Epidermal melanocyte (primary cell): ENCODE data around the gene ADAMTS4.

Experiments
- DNase-seq: peaks from one replicate; pipeline ENCODE4 v3.0.0; 2011; ENCODE audit warnings: low spot score; ENCODE audit not compliant: insufficient read length

ADAMTS4 gene

DNA sequence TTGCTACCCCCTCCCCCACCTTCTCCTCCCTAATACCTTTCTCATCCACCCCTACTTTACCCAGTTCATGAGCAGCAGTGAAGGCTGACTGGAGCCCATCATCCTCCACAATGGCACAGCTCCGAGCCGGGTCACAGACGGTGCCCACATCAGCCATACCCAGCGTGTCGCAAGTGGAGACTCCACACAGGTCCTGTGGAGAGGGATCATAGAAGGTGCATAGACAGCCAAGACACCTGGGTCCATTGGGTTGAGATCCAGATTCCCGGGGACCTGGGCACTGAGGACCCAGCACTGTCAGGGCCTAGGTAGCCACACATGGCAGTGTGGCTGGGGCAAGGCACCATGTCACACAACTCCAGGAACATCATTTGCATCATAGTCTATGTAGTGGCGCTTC, 2.7 kb downstream of the ADAMTS4 start:
- DNase-seq: no peak

GRCh38 chr1:161195171-161195570, 3.7 kb downstream of the ADAMTS4 start:
- DNase-seq: no peak

DNA sequence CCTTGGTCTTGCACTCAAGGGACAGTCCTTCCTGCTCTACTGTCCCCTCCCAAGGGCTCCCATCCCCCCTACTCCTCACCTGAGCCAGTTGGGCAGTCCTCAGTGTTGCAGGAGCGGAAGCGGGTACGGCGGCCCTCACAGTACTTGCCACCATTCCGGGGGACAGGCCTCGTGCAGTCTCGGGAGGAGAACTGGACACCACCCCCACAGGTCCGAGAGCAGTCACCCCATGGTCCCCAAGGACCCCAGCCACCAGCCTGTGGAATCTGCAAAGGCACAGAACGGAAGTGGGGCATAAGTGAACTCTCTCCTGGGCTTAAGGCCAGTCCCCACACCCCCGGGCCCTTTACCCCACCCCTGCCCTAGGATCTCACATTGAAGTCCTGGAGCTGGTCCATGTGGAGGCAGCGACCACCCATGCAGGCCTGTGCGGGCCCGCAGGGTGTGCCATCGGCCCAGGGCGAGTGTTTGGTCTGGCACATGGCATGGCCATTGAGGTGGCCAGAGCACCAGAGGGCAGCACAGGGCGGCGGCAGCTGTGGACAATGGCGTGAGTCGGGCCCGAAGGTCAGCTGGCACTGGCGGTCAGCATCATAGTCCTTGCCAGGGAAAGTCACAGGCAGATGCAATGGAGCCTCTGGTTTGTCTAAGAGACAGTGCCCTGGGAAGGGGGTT, 5.2 kb downstream of the ADAMTS4 start:
- DNase-seq: no peak

DNA sequence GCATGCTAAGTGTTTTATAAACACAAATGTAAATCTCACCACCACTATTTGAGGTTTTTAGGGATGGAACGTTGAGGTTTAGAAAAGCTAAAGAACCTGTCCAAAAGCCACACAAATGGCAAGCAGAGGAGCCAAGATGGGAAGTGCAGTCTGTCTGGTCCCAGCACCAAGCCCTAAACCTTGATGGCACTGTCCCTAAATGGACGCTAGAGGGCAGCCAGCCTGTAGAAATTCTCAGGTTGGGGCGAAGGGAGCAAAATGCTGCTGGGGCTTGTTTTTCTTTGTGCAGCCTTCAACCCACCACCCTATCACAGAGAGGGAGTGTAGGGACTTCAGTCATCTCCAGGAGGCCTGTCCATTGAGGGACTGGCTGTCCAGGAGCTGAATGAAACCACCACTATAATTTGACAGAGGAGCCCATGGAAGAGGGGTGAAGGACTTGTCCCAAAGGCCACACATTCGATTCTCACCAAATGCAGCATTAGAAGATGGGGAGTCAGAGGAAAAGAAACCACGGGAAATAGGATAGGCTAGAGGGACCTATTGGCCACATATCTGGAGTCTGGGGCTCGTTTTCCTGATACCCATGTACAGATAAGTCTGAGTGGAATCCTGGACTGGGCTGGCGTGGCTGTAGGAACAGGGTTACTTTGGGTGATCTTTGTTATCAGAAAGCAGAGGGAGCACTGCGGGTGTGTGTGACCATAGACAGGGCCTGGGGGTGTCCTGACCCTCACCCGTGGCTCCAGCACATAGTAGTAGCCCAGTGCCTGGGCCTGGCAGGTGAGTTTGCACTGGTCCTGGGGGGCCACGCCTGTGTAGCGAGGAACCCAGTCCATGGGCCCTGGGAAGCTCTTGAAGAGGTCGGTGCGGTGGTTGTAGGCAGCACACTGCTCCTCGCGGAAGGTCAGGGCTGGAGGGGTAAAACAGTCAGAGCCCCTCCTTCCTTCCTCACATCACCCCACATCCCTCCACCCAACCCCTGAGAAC, 6.1 kb downstream of the ADAMTS4 start:
- DNase-seq: peak; percentile 75

GRCh38 chr1:161191971-161192370, 6.9 kb downstream of the ADAMTS4 start:
- DNase-seq: no peak

DNA sequence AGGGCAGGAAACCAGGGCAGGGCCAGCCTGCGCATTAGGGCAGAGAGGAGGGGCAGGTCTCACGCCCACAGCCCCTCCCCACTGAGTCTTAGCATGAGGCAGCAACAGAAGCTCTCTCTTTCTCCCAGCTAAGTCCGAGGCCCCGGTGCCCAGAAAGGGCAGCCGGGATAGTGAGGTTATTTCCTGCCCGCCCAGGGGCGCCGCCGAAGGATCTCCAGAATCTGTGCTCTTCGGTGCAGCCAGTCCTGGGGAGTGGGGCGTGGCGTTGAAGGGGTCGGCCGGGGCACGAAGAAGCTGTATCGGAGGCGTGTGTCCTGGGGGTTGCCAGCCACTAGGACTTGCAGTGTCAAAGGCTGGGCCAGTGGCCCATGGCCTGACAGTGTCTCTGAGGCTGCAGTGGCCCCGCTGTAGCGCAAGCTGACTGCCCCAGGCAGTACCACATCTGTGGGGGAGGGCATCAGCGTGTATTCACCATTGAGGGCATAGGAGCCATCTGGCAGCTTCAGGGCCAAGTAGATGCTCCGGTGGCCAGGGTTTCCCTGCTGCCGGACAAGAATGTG, 7.8 kb downstream of the ADAMTS4 start:
- no peak for DNase-seq

- DNase-seq: no peak
These were observed 9.8 kb downstream of the ADAMTS4 start for GRCh38 chr1:161189036-161189435.

DNA sequence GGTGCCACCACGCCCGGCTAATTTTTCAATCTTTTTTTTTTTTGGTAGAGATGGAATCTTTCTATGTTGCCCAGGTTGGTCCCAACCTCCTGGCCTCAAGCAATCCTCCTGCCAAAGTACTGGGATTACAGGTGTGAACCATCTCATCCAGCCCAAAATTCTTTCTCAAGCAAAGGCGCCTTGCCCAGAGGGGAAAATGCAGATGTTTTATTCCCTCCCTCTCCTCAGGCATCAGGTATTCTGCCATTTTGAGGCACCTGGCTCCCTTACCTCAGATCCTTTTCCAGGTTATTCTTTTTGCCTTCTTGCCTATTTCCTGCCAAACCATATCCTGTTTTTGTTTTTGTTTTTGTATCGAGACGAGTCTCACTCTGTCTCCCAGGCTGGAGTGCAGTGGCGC, 10.5 kb downstream of the ADAMTS4 start:
- no peak for DNase-seq

DNA sequence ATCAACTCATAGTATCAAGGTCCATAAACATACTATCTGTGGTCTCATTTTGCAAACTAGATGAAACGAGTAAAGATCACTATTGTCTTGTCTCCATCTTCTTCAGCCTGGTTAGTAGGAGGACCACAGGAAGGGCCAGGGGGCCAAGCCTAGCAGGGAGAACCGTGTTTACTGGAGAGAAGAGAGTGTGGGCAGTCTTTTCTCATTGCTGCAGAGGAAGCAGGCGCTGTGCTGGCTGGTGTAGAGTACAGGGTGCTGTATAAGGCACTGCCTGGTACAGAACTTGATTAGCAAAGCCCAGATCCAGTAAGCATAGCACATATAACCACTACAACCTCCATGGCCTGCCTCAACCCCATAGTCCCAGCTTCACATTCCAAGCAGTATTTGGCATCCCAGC, 11.5 kb downstream of the ADAMTS4 start:
- DNase-seq: no peak

DNA sequence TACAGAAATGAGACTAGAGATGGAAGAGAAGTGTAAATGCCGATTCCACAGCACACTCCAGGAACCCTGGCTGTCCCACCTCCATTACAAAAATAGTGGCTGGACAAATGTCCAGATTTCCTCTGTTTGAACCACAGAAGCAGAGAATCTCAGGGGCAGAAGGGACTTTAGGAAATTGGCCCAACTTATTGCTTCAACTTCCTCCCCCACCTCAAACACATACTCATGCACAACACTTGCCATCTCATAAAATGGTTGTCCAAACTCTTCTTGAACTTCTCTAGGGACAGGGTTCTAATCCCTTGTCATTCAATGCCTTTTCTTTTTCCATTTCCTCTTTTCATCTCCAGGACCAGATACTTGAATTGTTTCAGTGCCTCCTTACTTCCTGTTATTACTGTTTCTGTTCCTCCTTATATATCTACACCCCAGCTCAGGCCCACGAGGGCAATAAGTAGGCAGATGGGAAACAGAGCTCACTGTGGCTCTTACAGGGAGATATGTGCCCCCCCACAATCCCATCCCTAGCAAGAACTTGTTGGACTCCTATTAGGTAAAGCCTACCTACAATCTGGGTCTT, 13.0 kb downstream of the ADAMTS4 start:
- no peak for DNase-seq

GRCh38 chr1:161185282-161185682, 13.6 kb downstream of the ADAMTS4 start:
- peak; percentile 94 for DNase-seq

- no peak for DNase-seq
These were observed 16.6 kb downstream of the ADAMTS4 start for GRCh38 chr1:161182214-161182613.

DNA sequence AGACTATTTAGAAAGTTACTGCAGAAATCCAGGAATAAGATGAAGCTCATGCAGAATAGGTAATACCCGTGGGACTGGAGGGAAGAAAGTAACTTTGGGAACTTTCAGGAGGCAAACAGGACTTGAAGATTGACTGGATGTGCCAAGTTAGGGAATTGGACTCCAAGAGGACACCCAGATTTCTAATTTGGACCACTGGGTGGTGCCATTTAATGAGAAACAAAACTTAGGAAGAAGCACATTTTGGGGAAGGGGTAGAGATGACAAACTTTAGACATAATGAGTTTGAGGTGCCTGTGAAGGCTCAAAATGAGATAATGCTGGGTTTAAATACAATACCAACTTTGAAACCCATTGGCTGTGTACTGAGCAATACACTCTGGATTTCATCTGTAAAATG, 18.2 kb downstream of the ADAMTS4 start:
- no peak for DNase-seq

- no peak for DNase-seq
These were observed 19.2 kb downstream of the ADAMTS4 start for GRCh38 chr1:161179698-161180097.

GRCh38 chr1:161177936-161178244, 21.0 kb downstream of the ADAMTS4 start:
- no peak for DNase-seq

- DNase-seq: peak; percentile 91
These were observed 21.5 kb downstream of the ADAMTS4 start, which contains the start of gene B4GALT3 for GRCh38 chr1:161177112-161177935. Gene B4GALT3 (minus strand): TSS chr1:161177507. CDS start chr1:161176060, 1,447 bp downstream.

GRCh38 chr1:161176468-161177111, 22.3 kb downstream of the ADAMTS4 start:
- DNase-seq: no peak

GRCh38 chr1:161175771-161176453, 22.9 kb downstream of the ADAMTS4 start:
- no peak for DNase-seq

DNA sequence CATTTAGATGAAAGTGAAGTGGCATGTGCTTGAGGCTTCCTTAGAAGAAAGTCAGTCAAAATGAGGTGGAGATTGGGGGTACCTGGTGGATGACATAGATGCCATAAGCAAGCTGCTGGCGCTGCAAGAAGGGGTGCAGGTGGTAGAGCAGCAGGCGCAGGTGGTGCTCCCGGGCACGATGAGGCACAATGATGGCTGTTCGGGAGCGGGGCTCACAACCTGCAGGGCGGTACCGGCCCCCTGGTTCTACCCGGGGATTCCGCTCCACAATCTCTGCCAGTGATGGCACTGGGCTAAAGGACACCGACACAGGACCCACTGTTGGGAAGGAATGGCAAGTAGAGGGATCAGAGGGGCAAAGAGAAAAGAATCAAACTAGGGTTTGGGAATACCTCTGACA, 23.9 kb downstream of the ADAMTS4 start:
- DNase-seq: no peak

DNA sequence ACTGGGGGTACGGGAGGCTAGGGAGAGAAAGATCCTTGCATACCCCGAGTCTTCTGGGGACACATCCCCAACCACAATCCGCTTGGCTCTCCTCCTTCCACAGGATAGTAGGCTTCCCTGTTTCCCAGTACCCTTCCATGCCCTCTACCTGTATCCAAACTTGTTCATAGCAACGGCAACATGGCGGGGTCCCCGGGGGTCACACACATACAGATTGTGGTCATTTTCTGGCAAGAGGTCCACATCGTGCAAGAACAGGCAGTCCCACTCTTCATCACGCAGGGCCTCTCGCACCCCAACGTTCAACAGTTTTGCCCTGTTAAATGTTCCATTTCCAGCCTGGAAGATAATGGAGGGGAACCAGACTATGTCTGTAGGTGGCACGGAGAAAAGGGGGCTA, 25.1 kb downstream of the ADAMTS4 start:
- DNase-seq: no peak
